Upper lobe of left lung (tissue), 4 donors: ENCODE measurements around the gene BCKDHA.

Experiments used
- EP300 ChIP-seq, 4 donors: sonication (generic); formaldehyde crosslinking; IDR thresholded peaks; one replicate each; pipeline ENCODE4 v1.5.1; 2017; ENCODE audit warnings: antibody characterized with exemption in 4 of 4, control low read depth in 2 of 4
- POLR2A ChIP-seq, 4 donors: fragments of 450-650 bp; IDR thresholded peaks; one replicate each; pipeline ENCODE4 v1.5.1; 2016 to 2017; ENCODE audit warnings: antibody characterized with exemption in 4 of 4, mild to moderate bottlenecking in 2 of 4
- POLR2AphosphoS5 ChIP-seq, 2 donors: sonication (generic); formaldehyde crosslinking; IDR thresholded peaks; one replicate each; pipeline ENCODE4 v1.5.1; 2017; ENCODE audit warnings: antibody characterized with exemption in 2 of 2
- TF ChIP-seq, protein P1 (sequence below), 6 experiments: fragments of 450-650 bp in 4 of 6; fragments of 200-600 bp in 2 of 6; sonication (generic) in 2 of 6; IDR thresholded peaks; one replicate each; pipeline ENCODE4 v1.5.1; 2016 to 2019; ENCODE audit warnings: antibody characterized with exemption in 6 of 6

DNA sequence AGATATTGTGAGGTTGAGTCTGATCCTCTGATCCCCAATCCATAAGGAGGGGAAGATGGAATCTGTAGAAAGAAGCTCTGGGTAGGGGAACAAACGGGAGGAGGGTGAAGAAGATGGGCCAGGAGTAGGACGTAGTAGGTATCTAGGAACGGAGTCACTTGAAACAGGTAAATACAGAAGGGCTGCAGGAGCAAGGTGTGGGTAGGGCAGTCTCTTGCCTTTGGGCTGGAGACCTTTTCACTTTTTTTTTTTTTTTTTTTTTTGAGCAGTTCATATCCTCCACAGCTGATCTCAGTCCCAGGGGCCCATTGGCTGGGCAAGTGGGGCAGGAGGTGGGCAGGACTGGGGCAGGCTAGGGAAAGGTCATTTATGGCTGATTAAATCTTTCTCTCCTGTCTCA, 1.5 kb downstream of the BCKDHA start:
- no peak for TF ChIP-seq POLR2A (IDR thresholded peaks at IDR 0.05)
- TF ChIP-seq, protein P1, sequence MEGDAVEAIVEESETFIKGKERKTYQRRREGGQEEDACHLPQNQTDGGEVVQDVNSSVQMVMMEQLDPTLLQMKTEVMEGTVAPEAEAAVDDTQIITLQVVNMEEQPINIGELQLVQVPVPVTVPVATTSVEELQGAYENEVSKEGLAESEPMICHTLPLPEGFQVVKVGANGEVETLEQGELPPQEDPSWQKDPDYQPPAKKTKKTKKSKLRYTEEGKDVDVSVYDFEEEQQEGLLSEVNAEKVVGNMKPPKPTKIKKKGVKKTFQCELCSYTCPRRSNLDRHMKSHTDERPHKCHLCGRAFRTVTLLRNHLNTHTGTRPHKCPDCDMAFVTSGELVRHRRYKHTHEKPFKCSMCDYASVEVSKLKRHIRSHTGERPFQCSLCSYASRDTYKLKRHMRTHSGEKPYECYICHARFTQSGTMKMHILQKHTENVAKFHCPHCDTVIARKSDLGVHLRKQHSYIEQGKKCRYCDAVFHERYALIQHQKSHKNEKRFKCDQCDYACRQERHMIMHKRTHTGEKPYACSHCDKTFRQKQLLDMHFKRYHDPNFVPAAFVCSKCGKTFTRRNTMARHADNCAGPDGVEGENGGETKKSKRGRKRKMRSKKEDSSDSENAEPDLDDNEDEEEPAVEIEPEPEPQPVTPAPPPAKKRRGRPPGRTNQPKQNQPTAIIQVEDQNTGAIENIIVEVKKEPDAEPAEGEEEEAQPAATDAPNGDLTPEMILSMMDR (IDR thresholded peaks at IDR 0.05): no peak
- no peak for TF ChIP-seq POLR2AphosphoS5 (IDR thresholded peaks at IDR 0.05)
- TF ChIP-seq EP300 (IDR thresholded peaks at IDR 0.05): no peak
